CD4-positive, alpha-beta T cell treated with Interferon gamma for 1 hour (primary cell): ENCODE results near the gene TEX35.

ENCODE experiments used
- DNase-seq: peaks from one replicate; pipeline ENCODE4 v3.0.0-alpha.2; 2020

TEX35 gene

DNA sequence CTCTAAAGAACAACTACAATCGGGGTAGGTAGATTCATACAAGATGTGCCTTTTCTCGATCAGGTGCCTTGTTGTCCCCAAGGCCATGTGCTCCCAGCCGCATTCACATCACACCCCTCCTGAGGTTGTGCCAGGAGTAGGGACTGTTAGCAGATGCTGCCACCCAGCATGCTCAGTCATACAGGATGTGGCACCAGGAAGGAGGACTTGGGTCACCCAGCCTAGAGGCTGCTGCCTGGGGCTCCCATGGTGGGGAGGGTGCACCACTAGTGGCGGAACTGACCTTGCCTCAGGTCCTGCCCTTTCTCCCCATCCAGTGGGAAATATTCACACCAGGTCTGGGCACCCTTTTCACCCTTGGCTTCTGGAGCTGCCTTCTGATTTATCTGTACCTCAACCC lies 8.3 kb downstream of the TEX35 start:
- DNase-seq, result no peak

DNA sequence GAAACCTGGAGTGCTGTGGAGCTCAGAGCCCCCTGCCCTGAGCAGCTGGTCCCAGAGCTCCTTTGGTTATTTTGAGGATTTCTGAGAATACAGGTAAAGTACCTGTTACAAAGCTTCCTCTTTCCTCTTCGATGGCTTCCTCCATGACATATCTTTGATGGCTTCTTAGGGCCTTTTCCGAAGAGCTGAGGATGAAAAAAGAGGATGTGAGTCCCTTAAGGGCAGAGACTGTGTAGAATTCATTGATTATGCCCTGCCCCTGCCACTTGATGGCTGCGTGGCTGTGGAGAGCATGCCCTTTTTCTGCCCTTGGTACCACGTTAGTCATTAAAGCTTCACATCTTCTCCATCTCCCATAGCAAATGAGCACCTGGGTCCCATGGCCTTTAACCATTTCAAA lies 14.2 kb downstream of the TEX35 start:
- no peak for DNase-seq

DNA sequence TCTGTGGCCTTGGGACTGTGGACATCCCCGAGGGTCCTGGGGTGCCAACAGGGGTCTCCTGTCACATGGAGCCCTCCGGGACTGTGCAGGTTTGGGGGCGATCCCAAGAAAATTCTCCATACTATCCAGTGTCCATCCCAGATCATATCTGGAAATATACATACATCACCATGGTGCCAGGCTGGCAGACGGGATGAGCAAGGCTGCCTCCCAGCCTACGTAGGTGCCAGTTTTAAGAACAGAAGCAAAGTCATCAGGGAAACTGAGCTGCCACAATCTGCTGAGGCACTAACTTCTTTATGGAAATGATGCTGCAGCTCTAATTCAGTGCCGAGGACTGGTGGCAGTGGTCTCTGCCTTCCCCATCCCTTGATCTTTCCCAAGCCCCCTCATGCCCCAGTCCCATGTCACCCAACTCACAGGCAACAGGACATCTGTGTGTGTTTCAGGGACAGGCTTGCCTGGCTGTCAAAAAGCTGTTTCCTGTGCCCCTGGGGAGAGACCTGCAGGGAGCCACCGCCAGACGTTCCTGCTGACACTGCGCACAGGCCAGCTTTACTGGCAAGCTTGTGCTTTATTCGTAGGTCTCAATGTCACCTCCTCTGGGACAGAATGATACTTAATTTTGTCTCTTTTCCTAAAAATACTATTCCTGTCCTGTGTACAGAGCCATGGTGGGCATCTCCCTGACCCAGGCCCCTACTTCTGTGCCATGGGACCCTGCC lies 15.5 kb downstream of the TEX35 start:
- no peak for DNase-seq

DNA sequence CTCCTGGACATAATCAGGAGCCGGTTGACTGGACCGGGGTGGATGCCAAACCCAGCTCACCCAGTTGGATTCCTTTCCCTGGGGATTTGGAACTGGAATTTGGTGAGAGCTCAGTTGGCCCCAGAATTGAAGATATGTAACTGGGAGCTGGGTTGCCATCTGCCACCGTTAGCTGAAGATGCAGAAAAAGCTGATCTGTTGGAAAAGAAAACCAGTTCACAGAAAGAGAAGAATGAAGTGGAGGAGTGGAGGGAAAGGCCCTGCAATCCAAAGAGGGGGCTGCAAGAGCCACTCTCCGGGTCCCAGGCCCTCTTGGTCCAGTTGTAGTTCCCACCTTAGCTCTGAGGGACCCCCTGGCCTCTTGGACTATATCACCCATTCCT lies 16.0 kb downstream of the TEX35 start:
- no peak for DNase-seq

DNA sequence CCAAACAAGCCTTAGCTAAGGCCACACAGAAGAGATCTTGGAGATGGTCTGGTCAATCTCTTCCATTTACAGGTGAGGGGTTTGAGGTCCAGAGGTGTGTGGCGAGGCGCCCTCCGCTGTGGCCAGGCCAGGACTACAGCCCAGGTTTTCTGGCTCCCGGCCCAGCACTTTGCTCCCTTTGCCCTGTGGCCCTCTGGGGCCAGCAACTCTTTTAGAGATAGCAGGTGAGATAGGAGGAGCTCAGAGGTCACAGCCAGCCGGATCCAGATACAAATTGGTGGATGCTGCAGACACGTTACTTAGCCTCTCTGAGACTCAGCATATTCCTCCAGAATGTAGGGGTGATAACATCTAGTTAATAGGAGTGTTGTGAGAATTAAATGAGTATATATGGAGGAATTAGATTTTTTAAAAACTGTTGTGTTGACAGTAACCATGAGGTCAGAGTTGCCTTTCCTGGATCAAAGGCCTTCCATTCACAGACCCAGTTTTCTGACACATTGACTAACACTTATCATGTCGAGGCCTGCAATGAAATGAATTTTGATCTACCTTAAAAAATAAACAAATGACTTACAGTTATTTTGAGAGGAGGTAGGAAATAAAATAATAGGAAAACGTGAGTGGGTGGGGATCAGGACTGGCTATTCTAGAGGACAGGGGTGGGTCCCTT lies 16.6 kb downstream of the TEX35 start:
- DNase-seq, result no peak

DNA sequence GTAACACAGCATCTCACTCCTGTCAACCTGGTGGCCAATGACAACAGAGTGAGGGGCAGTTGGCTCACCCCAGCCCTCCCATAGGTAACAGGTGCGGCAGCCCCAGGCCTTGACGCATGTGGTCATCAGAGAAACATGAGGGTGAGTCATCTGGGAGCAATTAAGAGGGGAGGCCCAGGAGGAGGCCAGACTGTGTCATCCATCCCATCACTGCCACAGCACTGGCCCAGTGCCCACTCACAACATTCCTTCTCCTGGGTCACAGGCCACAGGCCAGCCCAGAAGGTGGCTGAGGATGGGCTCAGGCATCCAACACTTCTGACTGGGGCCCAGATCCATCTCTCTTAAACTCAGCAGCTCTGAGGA lies 17.1 kb downstream of the TEX35 start:
- no peak for DNase-seq

DNA sequence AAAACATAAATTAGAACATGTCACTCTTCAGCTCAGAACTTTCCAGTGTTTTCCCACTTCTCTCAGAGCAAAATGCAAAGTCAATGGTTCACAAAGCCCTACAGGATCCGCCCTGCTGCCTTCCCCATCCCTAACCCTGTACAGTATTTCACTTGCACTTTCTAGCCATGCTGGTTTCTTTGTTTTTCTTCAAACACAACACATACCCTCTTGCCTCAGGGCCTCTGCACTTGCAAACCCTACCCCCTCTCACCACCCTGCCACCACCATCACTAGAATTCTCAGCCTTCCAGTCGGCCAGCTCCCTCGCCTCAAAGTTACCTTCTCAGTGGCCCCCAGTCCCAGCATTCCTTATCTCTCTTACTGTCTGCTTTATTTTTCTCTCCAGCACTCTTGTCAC lies 17.6 kb downstream of the TEX35 start:
- DNase-seq, result no peak

DNA sequence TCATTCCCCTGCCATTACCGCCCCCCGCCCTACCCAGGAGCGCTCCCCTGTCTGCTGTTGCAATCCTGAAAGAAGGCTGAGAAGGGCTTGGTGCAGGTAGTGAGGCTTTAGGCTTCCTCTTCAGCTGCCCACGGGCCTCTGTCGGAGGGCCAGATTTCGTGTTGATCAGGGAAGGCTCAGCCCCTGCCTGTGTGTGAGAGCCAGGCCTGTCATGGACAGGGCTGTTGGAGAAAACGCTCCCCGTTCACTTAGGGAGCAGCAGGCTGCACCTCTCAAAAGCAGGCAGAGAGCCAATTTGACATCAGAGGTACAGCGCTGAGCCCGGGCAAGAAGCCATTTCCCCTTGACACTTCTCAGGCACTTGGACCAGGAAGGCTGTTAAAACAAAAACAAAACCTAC lies 19.0 kb downstream of the TEX35 start:
- DNase-seq, result no peak

DNA sequence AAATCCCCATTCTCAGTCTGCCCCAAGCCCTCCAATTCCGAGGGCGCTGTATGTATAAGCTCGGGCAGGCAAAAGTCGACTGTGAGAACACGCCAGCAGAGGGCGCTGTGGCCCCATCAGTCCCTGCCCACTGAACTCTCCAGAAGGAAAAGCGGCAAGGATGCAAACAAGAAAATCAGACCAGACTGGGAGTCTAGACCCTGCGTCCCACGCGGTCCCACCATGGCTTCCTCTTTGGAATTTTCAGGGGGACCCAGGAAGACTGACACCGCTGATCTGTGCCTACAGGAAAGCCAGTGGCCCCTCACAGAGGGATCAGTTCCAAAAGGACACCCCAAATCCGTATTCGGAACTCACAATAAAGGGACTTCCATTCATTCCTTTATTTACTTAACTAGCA lies 19.5 kb downstream of the TEX35 start:
- DNase-seq, result peak; percentile 67

DNA sequence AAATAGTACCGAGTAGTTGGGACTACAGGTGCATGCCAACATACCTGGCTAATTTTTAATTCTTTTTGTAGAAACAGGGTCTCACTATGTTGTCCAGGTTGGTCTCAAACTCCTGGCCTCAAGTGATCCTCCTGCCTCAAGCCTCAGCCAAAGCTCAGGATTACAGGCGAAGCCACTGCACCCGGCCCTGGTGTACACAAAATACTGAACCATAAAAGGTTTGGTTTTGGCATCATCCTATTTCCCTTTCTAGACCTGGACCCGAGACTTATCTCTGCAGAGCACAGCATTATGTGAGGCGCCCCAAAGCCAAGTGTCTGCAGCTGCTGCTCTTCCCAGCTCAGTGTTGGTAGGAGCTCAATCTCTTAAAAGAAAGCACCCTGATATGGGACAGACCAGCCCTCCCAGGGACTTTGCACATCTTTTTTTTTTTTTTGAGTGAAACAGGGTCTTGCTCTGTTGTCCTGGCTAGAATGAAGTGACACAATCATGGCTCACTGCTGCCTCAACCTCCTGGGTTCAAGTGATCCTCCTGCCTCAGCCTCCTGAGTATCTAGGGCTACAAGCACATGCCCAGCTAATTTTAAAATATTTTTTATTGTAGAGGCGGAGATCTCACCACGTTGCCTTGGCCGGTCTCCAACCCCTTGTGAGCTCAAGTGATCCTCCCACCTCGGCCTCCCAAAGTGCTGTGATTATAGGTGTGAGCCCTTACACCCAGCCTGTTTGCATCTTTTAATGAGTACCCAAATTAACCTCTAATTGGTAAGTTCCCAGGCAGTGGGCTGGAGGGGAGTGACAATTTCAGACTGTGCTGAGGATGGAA lies 20.4 kb downstream of the TEX35 start:
- no peak for DNase-seq

DNA sequence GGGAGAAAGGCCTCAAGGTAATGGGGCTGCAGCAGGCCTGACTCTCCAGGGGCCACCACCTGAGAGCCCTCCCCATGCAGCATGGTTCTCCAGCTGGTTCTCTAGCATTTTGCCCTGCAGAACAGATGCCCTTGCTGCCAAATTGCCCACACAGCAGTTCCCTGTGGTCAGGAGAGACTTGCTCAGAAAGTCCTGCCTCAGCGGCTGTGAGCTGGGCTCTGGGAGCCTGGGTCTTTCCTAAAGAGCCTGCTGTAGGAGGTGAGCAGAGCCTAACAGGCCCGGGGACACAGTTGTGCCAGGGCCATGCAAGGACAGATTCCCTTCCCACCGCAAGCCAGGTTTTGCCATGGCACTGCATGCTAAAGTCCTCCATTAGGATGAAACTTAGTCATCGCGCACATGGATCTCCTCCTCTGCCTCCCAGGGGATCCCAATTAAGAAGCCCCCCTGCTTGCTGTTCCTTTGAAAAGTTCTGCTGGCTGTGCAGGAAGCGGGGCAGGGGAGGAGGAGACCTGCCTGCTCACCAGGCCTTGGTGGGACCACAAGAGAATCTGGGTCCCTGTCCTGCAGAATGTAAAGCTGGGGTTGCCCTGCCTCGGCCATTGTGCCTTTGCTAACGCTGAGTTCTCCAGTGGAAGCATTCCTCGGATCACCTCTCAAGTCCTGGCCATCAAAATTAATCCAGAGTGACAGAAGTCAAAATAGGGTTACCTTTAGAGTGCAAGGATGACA lies 21.4 kb downstream of the TEX35 start:
- DNase-seq, result no peak

DNA sequence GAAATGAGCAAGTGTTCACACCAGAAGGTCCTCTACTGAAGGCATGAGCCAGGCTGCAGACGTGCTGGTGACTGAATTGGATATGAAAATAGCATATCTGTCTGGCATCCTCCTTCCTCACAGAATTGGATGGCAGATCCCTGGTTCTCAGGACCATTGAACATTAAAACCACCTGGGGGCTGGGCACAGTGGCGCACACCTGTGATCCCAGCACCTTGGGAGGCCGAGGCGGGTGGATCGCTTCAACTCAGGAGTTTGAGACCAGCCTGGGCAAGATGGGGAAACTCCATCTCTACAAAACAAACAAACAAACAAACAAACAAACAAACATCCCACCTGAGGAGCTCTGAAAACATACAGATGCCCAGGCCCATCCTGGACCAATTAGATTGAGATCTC lies 23.4 kb downstream of the TEX35 start:
- DNase-seq, result no peak

DNA sequence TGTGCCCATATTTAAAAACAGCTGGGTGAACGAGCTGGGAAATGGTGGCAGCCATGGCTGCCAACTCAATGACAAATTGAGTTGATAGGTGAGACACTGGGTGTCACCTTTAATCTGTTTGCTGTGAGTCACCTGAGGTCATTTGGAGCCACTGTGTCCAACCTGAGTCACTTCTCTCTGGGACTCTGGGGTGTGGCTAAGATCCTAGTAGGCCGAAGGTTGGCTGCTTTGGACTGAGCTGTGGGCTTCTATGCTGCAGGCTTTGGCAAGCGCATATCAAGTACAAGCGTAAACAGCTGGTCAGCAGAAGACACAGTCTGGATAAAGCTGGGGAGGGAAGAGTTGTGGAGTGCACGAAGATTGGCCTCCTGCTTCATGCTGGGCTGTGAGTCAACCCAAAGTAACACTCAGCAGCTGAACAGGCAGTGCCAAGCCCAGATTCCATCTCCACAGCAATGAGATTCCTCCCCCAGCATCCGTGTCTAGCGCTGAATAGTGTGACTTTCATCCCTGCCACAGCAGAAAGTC lies 24.0 kb downstream of the TEX35 start:
- DNase-seq, result no peak

DNA sequence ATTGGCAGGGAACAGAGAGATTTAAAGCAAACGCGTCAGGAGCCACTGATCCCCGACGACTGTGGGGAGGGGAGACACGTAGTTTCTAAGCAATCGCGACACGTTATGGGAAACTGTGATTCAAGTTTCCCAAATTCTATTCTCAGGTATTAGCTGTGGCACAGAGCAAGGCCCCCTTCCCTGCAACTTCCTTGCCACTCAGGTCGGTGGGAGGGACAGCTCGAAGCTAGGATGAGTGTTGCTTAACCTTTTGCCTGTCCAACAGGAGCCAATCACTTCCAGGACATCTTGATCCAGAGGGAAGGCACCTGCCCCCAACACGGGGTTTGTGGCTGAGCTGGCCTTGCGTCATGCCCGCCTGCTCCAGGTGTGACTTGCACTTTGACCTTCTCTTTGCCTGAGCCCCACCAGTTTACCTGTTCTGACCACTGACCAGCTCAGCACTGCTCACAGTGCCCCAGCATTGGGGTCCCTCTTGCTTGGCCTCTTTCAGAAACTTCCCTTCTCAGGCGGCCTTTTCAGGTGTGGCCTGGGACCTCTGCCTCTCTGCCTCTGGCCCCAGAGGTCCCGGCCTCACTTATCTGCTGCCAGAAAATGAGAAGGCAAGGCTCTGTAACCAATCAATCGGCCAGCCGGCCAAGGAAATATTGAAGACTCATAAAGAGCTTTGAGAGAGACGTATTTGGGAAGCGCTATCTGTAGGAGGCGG lies 24.6 kb downstream of the TEX35 start:
- no peak for DNase-seq

DNA sequence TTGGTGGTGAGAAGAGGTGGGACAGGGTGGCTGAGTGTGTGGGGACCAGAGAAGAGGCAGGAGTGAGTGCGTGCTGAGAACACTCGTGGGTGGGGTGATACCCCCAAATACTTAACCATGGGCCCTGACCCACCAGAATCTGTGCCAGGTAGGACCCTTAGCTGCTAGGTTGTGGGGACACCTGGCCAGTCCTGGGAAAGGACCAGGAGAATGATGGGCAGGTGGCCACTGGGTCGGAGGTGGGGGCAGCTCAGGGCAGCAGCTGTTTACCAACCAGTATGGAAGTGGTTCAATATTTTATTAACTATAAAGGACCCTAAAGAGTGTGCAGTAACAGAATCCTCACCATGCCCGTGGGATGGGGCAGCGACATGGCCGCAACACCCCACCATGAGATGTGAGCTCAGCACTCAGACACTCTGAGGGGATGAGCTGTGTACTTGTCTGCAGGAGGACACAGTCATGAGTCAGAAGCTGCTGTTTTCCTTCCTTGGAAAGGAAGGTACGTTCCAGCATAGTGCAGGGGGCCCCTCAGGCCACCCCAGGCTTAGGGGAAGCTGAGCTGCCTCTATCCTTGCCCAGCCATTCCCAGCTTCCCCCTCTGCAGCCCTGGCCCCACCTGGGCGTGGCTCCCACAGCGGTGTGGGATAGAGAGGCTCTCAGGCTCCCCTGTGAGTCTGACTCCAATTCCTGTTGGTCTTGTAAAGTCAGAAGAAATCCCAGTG lies 25.4 kb downstream of the TEX35 start:
- no peak for DNase-seq

DNA sequence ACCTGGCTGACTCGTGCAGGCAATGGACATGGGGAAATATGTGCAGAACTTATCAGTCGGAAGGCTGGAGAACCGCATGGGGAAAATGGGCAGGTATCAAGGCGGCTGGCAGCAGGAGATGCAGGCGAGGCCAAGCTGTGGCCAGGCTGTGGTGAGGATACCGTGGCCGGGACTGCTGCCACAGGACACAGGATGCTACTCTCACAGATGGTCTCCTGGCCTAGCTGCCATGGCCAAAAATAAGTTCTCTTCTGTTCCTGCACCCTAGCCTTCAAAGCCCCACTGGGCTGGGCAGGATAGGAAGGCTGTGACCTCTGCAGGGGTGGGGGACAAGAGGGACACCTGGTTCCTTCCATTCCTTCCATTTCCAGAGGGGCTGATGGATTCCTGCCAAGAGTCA lies 26.4 kb downstream of the TEX35 start:
- DNase-seq, result no peak

DNA sequence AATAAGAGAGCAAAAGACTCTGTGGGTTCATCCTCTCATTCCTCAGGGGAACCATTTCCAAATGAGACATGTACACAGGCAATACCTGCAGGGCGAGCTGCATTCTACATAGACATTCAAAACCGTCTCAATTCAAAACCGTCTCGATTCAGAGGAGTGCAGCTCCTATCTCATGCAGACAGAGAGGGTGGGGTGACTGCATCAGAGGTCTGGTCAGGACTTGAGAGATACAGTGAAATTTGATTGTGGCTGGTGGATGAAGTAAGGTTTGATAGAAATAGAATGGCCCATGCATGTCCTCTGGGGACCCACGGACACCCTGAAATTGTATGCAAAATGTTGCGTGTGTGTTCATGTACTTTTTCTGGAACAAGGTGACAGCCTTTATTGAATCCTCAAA lies 27.3 kb downstream of the TEX35 start:
- no peak for DNase-seq

DNA sequence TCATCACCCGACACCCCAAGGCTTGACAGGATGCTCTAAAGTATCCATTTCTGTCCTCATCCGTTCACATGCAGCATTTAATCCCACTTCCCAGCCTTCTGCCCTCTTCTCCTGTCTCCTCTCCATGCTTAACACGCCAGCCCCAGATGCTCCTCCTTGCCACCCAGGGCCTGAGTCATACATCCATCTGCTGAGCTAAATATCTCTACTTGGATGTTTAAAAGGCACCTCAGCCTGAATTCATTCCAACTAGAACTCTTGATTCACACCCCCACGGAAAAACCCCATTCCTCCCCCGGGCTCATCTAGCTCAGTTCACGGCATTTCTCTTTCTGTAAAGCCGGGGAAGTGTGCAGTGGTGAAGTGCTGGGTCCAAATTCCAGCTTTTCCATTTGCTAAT lies 27.7 kb downstream of the TEX35 start:
- no peak for DNase-seq

DNA sequence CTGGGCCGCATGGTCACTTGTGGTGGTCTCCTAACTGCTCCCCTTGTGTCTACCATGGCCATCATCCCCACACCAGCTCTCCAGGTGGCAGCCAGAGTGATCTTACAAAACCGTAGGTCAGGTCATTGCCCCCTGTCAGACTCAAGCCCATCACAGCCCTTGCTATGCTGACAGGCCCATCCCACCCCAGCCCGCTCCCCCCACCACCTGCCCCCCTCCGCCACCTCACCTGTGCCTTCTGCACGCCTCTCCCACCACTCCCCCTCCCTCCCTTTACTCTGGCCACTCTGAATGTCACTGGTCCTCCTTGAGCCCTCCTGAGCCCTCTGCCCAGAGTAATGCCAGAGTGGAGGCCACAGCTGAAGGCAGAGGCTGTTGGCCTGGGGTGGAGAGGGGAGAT lies 28.5 kb downstream of the TEX35 start:
- no peak for DNase-seq

DNA sequence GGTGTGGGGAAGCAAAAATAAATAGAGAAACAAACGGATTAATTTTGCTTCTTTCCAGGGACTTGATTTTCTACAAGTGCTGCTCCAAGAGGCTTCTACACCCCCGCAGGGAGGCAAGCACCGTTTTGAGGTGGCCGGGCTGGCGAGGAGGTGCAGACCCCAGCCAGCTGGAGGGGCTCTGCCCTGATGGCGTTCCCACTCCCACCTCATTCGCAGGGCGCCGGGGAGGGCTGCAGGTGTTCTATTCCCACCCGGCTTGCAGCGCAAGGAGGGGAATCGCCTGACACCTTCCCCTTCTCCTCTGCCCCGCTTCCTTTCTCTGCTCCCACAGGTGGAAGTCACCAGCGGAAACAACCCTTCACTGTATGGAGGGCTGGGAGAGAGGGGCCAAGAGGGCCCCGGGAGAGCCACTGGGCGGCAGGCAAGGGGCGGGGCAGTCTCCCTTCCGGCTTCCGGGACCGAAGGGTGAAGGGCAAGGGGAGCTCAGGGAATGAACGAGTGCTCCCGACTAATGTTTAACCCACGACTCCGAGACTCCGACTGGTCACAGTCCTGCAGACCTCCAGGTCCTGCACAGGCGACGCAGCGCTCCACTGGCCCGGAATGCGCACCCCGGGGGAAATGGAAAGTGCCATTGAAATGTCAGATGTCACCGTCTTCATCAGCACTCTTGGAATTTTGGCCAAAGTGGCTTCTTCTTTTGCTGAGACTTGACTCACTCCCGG lies 29.1 kb downstream of the TEX35 start:
- DNase-seq, result peak; percentile 2
